ENCODE results near the gene BMF.

The BMF gene

GRCh38 chr15:40092256-40092978 is 16.3 kb downstream of the BMF start:
- Histone ChIP-seq H3K4me1 (ENCODE audit: insufficient read depth, low read length) (peaks cover 57% of the 10 kb centered on the region), H3K9me3 (ENCODE audit: control insufficient read depth, insufficient read depth, low read length) (no peaks in the 10 kb centered on the region), H3K36me3 (ENCODE audit: insufficient read depth, low read length) (no peaks in the 10 kb centered on the region; the same call in 1 of the 2 replicates), H3K9ac (ENCODE audit: low read depth, low read length) (no peak overlapping the region)

- Histone ChIP-seq H3K9me3 (ENCODE audit: control insufficient read depth, insufficient read depth, low read length) (no peaks in the 10 kb centered on the region), H3K4me1 (ENCODE audit: insufficient read depth, low read length) (peaks cover 63% of the 10 kb centered on the region)
Measured at GRCh38 chr15:40091861-40092255, 16.8 kb downstream of the BMF start.

GRCh38 chr15:40090774-40091455 is 17.8 kb downstream of the BMF start:
- Histone ChIP-seq H3K36me3 (ENCODE audit: insufficient read depth, low read length) (no peaks in the 10 kb centered on the region; the same call in 1 of the 2 replicates), H3K9me3 (ENCODE audit: control insufficient read depth, insufficient read depth, low read length) (no peaks in the 10 kb centered on the region), H3K4me1 (ENCODE audit: insufficient read depth, low read length) (peaks cover 58% of the 10 kb centered on the region), H3K9ac (ENCODE audit: low read depth, low read length) (no peak overlapping the region)

More at GRCh38 chr15:40091861-40092255, 16.8 kb downstream of the BMF start:
- Histone ChIP-seq H3K9ac (ENCODE audit: low read depth, low read length) (no peak overlapping the region), H3K36me3 (ENCODE audit: insufficient read depth, low read length) (no peaks in the 10 kb centered on the region; the same call in 1 of the 2 replicates)

GRCh38 chr15:40088929-40089755 is 19.5 kb downstream of the BMF start:
- peak overlapping the region; percentile 0; the same call in 1 of the 2 replicates for H3K9ac ChIP-seq (ENCODE audit: low read depth, low read length)
- H3K4me1 ChIP-seq (ENCODE audit: insufficient read depth, low read length) = peaks cover 58% of the 10 kb centered on the region
- H3K9me3 ChIP-seq (ENCODE audit: control insufficient read depth, insufficient read depth, low read length) = no peaks in the 10 kb centered on the region
- no peaks in the 10 kb centered on the region; the same call in 1 of the 2 replicates for H3K36me3 ChIP-seq (ENCODE audit: insufficient read depth, low read length)

GRCh38 chr15:40087991-40088928 is 20.4 kb downstream of the BMF start:
- Histone ChIP-seq H3K36me3 (ENCODE audit: insufficient read depth, low read length) (no peaks in the 10 kb centered on the region; the same call in 1 of the 2 replicates), H3K9ac (ENCODE audit: low read depth, low read length) (peak overlapping the region; percentile 0; the same call in 1 of the 2 replicates), H3K9me3 (ENCODE audit: control insufficient read depth, insufficient read depth, low read length) (no peaks in the 10 kb centered on the region), H3K4me1 (ENCODE audit: insufficient read depth, low read length) (peaks cover 53% of the 10 kb centered on the region)

GRCh38 chr15:40087068-40087810 is 21.4 kb downstream of the BMF start:
- peaks cover 42% of the 10 kb centered on the region for H3K4me1 ChIP-seq (ENCODE audit: insufficient read depth, low read length)
- H3K9ac ChIP-seq (ENCODE audit: low read depth, low read length) = no peak overlapping the region
- H3K36me3 ChIP-seq (ENCODE audit: insufficient read depth, low read length) = no peaks in the 10 kb centered on the region; the same call in 1 of the 2 replicates
- no peaks in the 10 kb centered on the region for H3K9me3 ChIP-seq (ENCODE audit: control insufficient read depth, insufficient read depth, low read length)

- no peaks in the 10 kb centered on the region for H3K36me3 ChIP-seq (ENCODE audit: insufficient read depth, low read length)
- H3K9ac ChIP-seq (ENCODE audit: low read depth, low read length) = no peak overlapping the region
- no peaks in the 10 kb centered on the region for H3K9me3 ChIP-seq (ENCODE audit: control insufficient read depth, insufficient read depth, low read length)
- peaks cover 38% of the 10 kb centered on the region for H3K4me1 ChIP-seq (ENCODE audit: insufficient read depth, low read length)
Measured at GRCh38 chr15:40085266-40085665, 23.4 kb downstream of the BMF start.

- Histone ChIP-seq H3K9ac (ENCODE audit: low read depth, low read length) (no peak overlapping the region), H3K36me3 (ENCODE audit: insufficient read depth, low read length) (no peaks in the 10 kb centered on the region), H3K9me3 (ENCODE audit: control insufficient read depth, insufficient read depth, low read length) (no peaks in the 10 kb centered on the region), H3K4me1 (ENCODE audit: insufficient read depth, low read length) (peaks cover 33% of the 10 kb centered on the region)
Measured at GRCh38 chr15:40084650-40085049, 24.0 kb downstream of the BMF start.

GRCh38 chr15:40082195-40082883 is 26.3 kb downstream of the BMF start:
- Histone ChIP-seq H3K4me1 (ENCODE audit: insufficient read depth, low read length) (peaks cover 12% of the 10 kb centered on the region), H3K36me3 (ENCODE audit: insufficient read depth, low read length) (no peaks in the 10 kb centered on the region), H3K9ac (ENCODE audit: low read depth, low read length) (no peak overlapping the region)

GRCh38 chr15:40081691-40082194 is 26.9 kb downstream of the BMF start:
- Histone ChIP-seq H3K4me1 (ENCODE audit: insufficient read depth, low read length) (peaks cover 7% of the 10 kb centered on the region), H3K9me3 (ENCODE audit: control insufficient read depth, insufficient read depth, low read length) (no peaks in the 10 kb centered on the region), H3K9ac (ENCODE audit: low read depth, low read length) (peak overlapping the region; percentile 8; the same call in 1 of the 2 replicates), H3K36me3 (ENCODE audit: insufficient read depth, low read length) (no peaks in the 10 kb centered on the region)

More at GRCh38 chr15:40082195-40082883, 26.3 kb downstream of the BMF start:
- H3K9me3 ChIP-seq (ENCODE audit: control insufficient read depth, insufficient read depth, low read length) = no peaks in the 10 kb centered on the region

- no peaks in the 10 kb centered on the region for H3K36me3 ChIP-seq (ENCODE audit: insufficient read depth, low read length)
- no peaks in the 10 kb centered on the region for H3K9me3 ChIP-seq (ENCODE audit: control insufficient read depth, insufficient read depth, low read length)
- H3K9ac ChIP-seq (ENCODE audit: low read depth, low read length) = no peak overlapping the region
- peaks cover 7% of the 10 kb centered on the region for H3K4me1 ChIP-seq (ENCODE audit: insufficient read depth, low read length)
Measured at GRCh38 chr15:40080847-40081246, 27.8 kb downstream of the BMF start.

- no peak overlapping the region for H3K9ac ChIP-seq (ENCODE audit: low read depth, low read length)
- H3K4me1 ChIP-seq (ENCODE audit: insufficient read depth, low read length) = peaks cover 14% of the 10 kb centered on the region
- no peaks in the 10 kb centered on the region for H3K36me3 ChIP-seq (ENCODE audit: insufficient read depth, low read length)
- no peaks in the 10 kb centered on the region for H3K9me3 ChIP-seq (ENCODE audit: control insufficient read depth, insufficient read depth, low read length)
Measured at GRCh38 chr15:40080104-40080503, 28.6 kb downstream of the BMF start.

Data from ES-I3 (cell line).